Measurements from ENCODE around the gene LRRC26.

LRRC26 gene

DNA sequence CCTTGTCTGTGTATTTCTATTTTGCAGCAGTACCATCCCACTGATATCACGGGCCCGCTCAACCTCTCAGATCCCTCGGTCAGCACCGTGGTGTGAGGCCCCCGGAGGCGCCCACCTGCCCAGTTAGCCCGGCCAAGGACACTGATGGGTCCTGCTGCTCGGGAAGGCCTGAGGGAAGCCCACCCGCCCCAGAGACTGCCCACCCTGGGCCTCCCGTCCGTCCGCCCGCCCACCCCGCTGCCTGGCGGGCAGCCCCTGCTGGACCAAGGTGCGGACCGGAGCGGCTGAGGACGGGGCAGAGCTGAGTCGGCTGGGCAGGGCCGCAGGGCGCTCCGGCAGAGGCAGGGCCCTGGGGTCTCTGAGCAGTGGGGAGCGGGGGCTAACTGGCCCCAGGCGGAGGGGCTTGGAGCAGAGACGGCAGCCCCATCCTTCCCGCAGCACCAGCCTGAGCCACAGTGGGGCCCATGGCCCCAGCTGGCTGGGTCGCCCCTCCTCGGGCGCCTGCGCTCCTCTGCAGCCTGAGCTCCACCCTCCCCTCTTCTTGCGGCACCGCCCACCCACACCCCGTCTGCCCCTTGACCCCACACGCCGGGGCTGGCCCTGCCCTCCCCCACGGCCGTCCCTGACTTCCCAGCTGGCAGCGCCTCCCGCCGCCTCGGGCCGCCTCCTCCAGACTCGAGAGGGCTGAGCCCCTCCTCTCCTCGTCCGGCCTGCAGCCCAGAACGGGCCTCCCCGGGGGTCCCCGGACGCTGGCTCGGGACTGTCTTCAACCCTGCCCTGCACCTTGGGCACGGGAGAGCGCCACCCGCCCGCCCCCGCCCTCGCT is 1.9 kb downstream of the LRRC26 start:
- DNase-seq (ENCODE audit: low read depth in 2 of 2), result no peak

DNA sequence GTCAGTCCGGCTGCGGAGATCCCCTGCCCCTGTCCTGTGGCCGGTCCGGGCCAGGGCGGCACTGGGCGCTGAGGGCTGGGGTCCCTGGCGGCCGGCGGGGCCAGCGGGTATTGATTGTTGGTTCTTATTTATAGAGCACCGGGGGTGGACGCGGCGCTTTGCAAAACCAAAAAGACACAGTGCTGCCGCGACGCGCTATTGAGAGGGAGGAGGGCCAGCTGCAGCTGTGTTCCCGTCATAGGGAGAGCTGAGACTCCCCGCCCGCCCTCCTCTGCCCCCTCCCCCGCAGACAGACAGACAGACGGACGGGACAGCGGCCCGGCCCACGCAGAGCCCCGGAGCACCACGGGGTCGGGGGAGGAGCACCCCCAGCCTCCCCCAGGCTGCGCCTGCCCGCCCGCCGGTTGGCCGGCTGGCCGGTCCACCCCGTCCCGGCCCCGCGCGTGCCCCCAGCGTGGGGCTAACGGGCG is 2.5 kb downstream of the LRRC26 start:
- DNase-seq (ENCODE audit: low read depth in 2 of 2), result no peak

DNA sequence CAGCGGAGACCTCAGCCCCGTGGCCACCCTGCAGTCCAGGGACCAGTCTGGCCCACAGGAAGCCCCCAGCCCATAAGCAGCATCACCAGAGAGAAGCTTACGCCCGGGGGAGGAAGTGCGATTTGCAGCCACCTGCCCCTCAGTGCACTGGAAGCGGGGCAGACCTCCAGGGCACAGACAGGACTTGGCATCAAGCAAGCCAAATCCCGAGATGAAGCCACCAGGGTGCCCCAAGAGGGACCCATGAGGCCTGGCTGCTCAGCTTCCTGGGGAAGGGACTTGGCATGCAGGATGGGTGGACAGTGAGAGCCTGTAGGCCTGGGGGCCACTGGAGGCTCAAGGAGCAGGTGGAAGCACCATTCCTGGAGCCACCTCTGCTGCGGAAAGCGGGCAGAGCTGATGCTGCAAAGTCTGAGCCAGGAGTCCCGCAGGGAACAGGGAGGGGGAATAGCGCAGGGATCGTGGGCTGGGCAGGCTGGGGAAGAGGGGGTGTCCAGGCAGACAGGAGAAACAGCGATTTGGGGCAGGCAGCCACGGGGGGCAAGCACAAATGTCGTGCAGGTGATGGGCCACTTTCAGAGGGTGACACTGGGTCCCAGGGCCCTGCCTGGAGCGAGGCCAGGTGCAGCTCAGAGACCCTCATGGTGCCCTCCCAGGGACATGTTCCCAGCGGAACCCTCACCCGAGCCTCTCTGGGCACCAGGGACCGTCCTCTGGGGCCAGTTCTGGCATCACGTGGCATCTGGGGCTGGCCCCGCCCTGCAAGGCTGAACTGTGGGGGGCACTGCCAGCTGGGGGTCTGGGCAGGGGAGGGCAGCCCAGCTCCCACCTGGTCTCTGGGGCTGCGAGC is 3.2 kb downstream of the LRRC26 start:
- DNase-seq (ENCODE audit: low read depth in 2 of 2), result no peak

GRCh38 chr9:137165250-137165836 is 4.5 kb downstream of the LRRC26 start:
- DNase-seq (ENCODE audit: low read depth in 2 of 2), result no peak

DNA sequence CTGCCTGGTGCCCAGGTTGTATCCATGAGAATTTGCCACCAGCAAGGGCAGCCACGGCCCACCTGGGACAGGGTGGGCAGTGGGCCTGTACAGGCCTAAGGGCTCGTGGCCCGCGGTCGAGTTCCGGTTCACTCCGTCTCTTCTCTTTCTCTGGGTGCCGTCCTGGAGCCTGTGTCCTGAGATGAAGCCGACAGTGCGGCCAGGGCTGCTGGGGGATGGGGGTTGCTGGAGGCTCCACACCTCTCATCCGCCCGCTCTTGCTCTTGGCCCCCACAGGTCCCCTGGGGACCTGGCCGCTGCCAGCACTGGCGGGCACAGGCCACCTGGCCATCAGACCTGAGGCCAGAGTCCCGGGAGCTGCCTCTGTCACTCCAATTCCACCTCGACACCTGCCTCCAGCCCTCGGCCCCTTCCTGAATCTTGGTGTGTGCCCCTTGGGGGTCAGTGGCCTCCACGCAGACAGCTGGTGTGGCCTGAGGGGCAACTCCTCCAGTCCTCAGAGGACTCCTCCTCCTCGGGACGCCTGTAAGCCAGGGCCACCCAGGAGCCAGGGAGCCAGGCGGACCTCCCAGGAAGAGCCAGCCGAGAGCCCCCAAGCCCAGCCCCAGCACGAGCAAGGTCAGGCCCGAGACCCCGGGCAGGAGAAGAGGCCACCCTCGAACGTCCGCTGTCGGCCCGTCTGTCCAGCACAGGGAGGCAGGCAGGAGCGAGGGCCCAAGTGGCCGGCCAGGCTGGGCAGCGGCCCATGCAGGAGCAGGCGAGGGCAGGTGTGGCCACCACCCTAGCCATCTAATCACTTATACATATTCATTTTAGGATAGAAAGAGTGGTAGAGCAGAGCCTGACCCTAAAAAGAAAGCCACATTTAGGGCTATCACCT is 5.2 kb downstream of the LRRC26 start:
- DNase-seq (ENCODE audit: low read depth in 2 of 2), result no peak

DNA sequence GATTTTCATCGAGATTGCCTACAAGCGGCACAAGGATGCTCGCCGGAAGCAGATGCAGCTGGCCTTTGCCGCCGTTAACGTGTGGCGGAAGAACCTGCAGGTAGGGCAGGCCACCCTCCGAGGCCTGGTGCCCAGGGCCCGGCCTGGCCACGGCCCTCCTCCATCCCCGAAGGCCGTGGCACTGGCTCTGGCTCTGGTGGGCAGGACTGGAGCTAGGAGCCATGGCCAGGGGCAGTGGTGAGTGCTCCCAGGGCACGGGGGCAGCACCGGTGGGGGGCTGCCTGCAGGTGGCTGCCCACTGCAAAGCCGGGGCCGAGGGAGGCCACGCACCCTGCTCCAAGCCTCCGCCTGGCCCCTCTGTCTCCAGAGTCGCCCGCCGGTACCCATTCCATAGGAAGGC is 6.0 kb downstream of the LRRC26 start:
- DNase-seq (ENCODE audit: low read depth in 2 of 2), result no peak

- DNase-seq (ENCODE audit: low read depth in 2 of 2), result no peak
Measured at GRCh38 chr9:137163365-137163715, 6.5 kb downstream of the LRRC26 start.

DNA sequence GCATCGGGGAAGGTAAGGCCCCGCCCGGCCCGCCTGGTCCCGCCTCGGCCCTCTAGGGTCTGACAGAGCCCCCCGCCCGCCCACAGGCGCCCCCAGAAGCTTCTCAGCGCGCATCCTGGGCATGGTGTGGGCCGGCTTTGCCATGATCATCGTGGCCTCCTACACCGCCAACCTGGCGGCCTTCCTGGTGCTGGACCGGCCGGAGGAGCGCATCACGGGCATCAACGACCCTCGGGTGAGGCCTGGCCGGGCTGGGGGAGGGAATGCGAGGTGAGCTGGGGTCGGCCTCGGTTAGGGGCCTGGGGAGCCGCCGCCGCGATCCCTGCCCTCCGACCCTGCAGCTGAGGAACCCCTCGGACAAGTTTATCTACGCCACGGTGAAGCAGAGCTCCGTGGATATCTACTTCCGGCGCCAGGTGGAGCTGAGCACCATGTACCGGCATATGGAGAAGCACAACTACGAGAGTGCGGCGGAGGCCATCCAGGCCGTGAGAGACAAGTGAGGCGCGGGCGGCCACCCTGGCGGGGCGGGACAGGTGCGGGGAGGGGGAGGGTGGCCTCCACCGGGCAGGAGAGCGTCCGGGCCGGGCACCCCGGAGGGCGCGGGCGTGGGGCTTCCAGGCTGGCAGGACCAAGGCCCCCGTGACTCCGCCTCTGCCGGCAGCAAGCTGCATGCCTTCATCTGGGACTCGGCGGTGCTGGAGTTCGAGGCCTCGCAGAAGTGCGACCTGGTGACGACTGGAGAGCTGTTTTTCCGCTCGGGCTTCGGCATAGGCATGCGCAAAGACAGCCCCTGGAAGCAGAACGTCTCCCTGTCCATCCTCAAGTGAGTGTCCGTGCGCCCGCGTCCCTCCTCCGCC is 7.1 kb downstream of the LRRC26 start:
- no peak for DNase-seq (ENCODE audit: low read depth in 2 of 2)

DNA sequence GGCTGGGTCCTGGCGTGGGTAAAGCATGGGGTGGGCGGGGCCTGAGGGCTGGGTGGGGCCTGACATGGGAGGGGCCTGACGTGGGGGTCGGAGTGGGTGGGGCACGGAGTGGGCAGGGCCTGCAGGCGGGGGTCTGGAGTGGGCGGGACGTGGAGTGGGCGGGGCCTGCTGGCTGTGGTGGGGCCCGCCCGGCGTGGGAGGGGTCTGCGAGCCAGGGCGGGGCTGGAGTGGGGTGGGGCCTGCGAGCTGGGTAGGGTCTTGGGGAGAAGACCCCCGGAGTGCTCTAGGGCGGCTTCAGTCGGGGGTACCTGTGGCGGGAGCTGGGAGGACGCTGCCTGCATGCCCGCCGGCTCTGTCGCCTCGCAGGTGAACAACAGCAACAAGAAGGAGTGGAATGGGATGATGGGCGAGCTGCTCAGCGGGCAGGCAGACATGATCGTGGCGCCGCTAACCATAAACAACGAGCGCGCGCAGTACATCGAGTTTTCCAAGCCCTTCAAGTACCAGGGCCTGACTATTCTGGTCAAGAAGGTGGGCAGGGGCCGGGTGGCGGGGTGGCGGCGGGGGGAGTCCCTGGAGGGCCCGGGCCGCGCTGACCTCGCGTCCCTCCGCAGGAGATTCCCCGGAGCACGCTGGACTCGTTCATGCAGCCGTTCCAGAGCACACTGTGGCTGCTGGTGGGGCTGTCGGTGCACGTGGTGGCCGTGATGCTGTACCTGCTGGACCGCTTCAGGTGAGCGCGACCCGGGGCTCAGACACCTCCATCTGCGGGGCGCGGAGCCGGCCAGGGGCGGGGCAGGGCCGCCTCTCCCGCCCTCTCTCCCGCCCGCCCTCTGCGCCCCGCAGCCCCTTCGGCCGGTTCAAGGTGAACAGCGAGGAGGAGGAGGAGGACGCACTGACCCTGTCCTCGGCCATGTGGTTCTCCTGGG is 8.0 kb downstream of the LRRC26 start:
- DNase-seq (ENCODE audit: low read depth in 2 of 2), result no peak

GRCh38 chr9:137160716-137161557 is 8.9 kb downstream of the LRRC26 start:
- DNase-seq (ENCODE audit: low read depth in 2 of 2), result no peak

- DNase-seq (ENCODE audit: low read depth in 2 of 2), result no peak
Measured at GRCh38 chr9:137160054-137160425, 9.8 kb downstream of the LRRC26 start.

DNA sequence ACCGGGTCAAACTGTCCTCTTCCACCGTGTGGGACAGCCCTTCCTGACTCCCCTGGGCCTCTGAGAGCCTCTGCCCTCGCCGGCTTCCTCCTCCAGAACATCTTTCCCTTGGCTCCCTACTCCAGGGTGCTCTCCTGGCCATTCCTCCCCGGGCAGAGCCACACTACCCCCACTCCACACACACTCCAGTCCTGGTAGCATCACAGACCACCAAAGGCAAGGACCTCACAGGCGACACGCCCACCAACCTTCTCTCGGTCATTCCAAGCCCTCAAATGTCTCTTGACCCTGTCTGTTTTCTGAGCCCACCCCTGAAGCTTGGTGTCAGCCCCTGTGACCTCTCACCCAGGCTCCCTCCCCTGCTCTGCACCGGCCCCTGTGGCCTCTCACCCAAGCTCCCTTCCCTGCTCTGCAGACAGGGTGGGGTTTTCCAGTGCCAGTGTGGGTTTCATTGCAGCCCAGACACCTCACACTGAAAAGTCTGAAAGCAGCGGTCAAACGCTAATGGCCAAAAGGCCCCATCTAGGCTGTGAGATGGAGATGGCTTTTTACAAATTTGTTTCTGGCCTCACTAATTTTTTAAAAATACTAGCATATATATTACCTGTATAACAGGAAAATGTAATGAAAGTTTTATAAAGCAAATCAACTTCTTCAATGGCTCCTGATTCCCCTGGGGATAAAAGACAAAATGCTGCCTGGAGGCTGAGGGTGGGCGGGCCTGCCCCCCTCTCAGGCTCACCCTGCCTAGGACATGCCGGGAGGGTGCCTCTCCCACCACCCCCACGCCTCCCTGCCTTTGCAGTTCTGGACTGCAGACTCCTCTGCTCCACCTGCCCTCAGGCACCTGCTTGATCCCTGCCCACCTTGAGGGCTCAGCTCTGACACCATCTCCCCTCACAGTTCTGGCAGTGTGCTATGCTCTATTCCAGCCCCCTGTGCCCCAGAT is 10.5 kb downstream of the LRRC26 start:
- no peak for DNase-seq (ENCODE audit: low read depth in 2 of 2)

DNA sequence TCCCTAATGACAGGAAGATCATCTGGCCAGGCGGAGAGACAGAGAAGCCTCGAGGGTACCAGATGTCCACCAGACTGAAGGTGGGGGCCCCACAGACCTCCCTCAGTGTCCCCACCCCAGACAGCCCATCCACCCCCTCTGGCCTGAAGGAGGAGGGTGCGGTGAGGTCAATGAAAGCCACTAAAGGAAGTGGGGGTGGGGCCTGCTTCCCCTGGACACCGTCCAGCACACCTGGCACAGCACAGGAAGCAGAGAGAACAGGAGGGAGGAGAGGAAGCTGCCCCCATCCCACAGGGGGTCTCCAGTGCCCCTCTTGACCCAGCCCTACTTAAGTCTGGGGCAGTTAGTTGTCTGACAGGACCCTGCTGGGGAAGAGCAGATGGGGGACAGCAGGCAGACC is 11.2 kb downstream of the LRRC26 start:
- DNase-seq (ENCODE audit: low read depth in 2 of 2), result no peak

DNA sequence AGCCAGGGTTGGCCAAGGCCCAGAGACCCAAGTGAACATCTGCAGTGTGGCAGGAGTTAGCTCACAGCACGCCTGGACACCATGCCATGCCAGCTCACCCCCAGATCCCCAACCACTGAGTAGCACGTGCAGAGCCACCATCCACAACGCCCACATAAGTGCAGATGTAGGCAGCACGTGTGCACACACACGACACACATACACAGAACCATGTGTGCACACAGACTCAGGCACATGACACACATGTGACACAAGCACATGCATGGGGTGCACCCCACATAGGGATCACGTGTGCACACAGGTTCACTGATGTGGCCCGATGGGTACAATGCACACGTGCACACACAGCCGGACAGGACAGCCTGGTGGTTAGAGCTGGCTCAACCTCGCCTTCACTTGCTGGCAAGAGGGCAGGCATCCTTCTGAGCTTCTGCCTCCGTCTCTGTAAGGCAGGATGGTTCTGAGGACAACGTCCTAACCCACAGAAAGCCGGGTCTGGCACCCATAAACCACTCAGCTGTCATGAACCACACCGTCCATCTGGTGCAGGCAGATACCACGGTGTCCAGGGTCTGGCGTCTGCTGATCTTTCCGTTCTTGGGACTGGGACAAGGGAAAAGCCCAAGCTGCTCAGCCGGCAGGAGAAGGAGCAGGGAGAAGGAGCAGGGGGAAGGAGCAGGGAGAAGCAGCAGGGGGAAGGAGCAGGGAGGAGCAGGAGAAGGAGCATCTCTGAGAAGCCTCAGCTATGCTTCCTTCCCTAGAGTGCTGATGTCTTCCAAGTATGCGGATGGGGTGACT is 12.0 kb downstream of the LRRC26 start:
- DNase-seq (ENCODE audit: low read depth in 2 of 2), result no peak

- DNase-seq (ENCODE audit: low read depth in 2 of 2), result peak; percentile 52 to 60
Measured at GRCh38 chr9:137156567-137157375, 13.1 kb downstream of the LRRC26 start.

All from activated CD8-positive, alpha-beta memory T cell treated with anti-CD3 and anti-CD28 coated beads for 4 hours (primary cell).